Neural cell (in vitro differentiated cells): ENCODE data around the gene PTGER3. TPM values are rescaled to one million over a fixed set of nuclear protein-coding genes. Genes with fewer than 3 reads are reported as not detected.

Source experiments
- H2AFZ ChIP-seq: fragments of 200-600, 300-800 bp; sonication (generic), shearing (Covaris generic); 2 replicates; pipeline ENCODE4 v1.6.0; 2014; ENCODE audit warnings: low read depth, mild to moderate bottlenecking, antibody characterized with exemption, low read length, moderate library complexity
- H3F3A ChIP-seq: fragments of 200-600 bp; shearing (Covaris generic); 2 replicates; pipeline ENCODE4 v1.6.1; 2016; ENCODE audit warnings: mild to moderate bottlenecking, moderate library complexity, mixed read lengths, antibody characterized with exemption, low read length; ENCODE audit not compliant: insufficient read depth, poor library complexity, severe bottlenecking
- H3K27ac ChIP-seq: fragments of 200-600, 300-800 bp; sonication (generic), shearing (Covaris generic); 2 replicates; pipeline ENCODE4 v1.5.1; 2014; ENCODE audit warnings: mild to moderate bottlenecking, low read length, moderate library complexity
- H3K27me3 ChIP-seq: fragments of 300-800, 200-600 bp; sonication (generic), shearing (Covaris generic); 2 replicates; pipeline ENCODE4 v1.6.0; 2014; ENCODE audit warnings: mild to moderate bottlenecking, low read depth, low read length, moderate library complexity; ENCODE audit not compliant: insufficient read depth
- H3K36me3 ChIP-seq: fragments of 300-800, 200-600 bp; sonication (generic), shearing (Covaris generic); 2 replicates; pipeline ENCODE4 v1.5.1; 2014; ENCODE audit warnings: mild to moderate bottlenecking, antibody characterized with exemption, low read length, moderate library complexity; ENCODE audit not compliant: insufficient read depth
- H3K4me2 ChIP-seq: fragments of 300-800, 200-600 bp; sonication (generic), shearing (Covaris generic); 2 replicates; pipeline ENCODE4 v1.6.0; 2014; ENCODE audit warnings: mild to moderate bottlenecking, low read length
- H3K4me3 ChIP-seq: fragments of 300-800, 200-600 bp; sonication (generic), shearing (Covaris generic); 2 replicates; pipeline ENCODE4 v1.5.1; 2014; ENCODE audit warnings: mild to moderate bottlenecking, low read length, moderate library complexity
- H3K79me2 ChIP-seq: fragments of 200-600 bp; shearing (Covaris generic); replicated peaks from 2 replicates; pipeline ENCODE4 v1.6.0; 2014; ENCODE audit warnings: mild to moderate bottlenecking, low read length, moderate library complexity; ENCODE audit not compliant: insufficient read depth
- H3K9ac ChIP-seq: fragments of 300-800, 200-600 bp; sonication (generic), shearing (Covaris generic); 2 replicates; pipeline ENCODE4 v1.6.1; 2016; ENCODE audit warnings: mild to moderate bottlenecking, low read length, mixed read lengths
- H3K9me2 ChIP-seq: fragments of 200-600 bp; shearing (Covaris generic); 2 replicates; pipeline ENCODE4 v1.6.1; 2016; ENCODE audit warnings: mild to moderate bottlenecking, low read length, mixed read lengths; ENCODE audit not compliant: insufficient read depth
- H3K9me3 ChIP-seq: fragments of 200-600, 300-800 bp; sonication (generic), shearing (Covaris generic); 2 replicates; pipeline ENCODE4 v1.6.1; 2016; ENCODE audit warnings: mild to moderate bottlenecking, mixed run types, low read length, moderate library complexity, mixed read lengths
- H4K20me1 ChIP-seq: fragments of 200-600 bp; shearing (Covaris generic); 2 replicates; pipeline ENCODE4 v1.6.1; 2016; ENCODE audit warnings: mild to moderate bottlenecking, mixed run types; ENCODE audit not compliant: insufficient read depth
- EP300 ChIP-seq: fragments of 450-650 bp; conservative IDR thresholded peaks from 2 replicates; pipeline ENCODE4 v1.6.1; 2014; ENCODE audit warnings: antibody characterized with exemption, mild to moderate bottlenecking, moderate library complexity; ENCODE audit not compliant: poor library complexity, severe bottlenecking
- EZH2 ChIP-seq: fragments of 200-600, 300-800 bp; shearing (Covaris generic), sonication (generic); IDR thresholded peaks from 2 replicates; pipeline ENCODE4 v1.6.1; 2014; ENCODE audit warnings: antibody characterized with exemption, low read length, borderline replicate concordance, mild to moderate bottlenecking; ENCODE audit not compliant: insufficient read depth, poor library complexity, severe bottlenecking
- MXI1 ChIP-seq: fragments of 450-650 bp; conservative IDR thresholded peaks from 2 replicates; pipeline ENCODE4 v1.6.1; 2014; ENCODE audit warnings: antibody characterized with exemption, mild to moderate bottlenecking; ENCODE audit not compliant: poor library complexity, severe bottlenecking
- POLR2AphosphoS5 ChIP-seq: IDR thresholded peaks from 2 replicates; pipeline ENCODE4 v1.6.1; 2012
- RAD21 ChIP-seq: fragments of 450-650 bp; conservative IDR thresholded peaks from 2 replicates; pipeline ENCODE4 v1.6.1; 2014; ENCODE audit warnings: antibody characterized with exemption, mild to moderate bottlenecking, moderate library complexity
- SMC3 ChIP-seq: fragments of 450-650 bp; conservative IDR thresholded peaks from 2 replicates; pipeline ENCODE4 v1.6.1; 2014; ENCODE audit warnings: antibody characterized with exemption, mild to moderate bottlenecking, moderate library complexity; ENCODE audit not compliant: poor library complexity
- TAF1 ChIP-seq: IDR thresholded peaks from 2 replicates; pipeline ENCODE4 v1.6.1; 2012; ENCODE audit warnings: low read depth
- polyA plus RNA-seq: library from polyadenylated mRNA; depleted of rRNA; stranded (reverse); fragments of >200 nt; gene quantifications from 2 replicates; pipeline ENCODE4 v1.2.3, GENCODE V29; 2014
- TF ChIP-seq, protein P1 (sequence below): IDR thresholded peaks from 2 replicates; pipeline ENCODE4 v1.6.1; 2012; ENCODE audit warnings: borderline replicate concordance
- TF ChIP-seq, protein P2 (sequence below): fragments of 450-650 bp; IDR thresholded peaks from 2 replicates; pipeline ENCODE4 v1.5.1; 2014; ENCODE audit warnings: antibody characterized with exemption, mild to moderate bottlenecking, moderate library complexity; ENCODE audit not compliant: poor library complexity, severe bottlenecking

Gene PTGER3
- polyA plus RNA-seq, 1 donor from 2014 or later: 1.7 TPM

DNA sequence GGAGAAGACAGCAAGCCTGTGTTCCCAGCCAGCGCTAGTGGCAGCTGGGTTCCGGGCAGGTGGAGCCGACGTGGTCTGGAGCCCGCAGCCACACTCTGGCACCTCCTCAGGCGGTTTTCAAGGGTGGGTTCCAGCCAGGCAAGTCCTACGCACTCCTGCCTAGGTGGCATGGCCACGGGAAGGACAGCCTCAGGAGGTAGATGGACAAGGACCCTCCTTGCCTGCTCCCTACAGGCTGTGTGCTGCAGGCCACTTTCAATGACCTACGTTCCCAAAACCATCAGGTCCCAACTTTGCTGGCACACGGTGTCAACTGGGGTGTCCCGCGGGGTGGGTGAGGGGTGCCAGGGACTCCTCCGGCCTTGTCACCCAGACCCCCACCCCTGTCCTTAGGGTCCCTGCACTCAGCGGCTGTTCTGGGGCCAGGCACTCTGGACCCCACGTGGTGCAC, 6.7 kb upstream of the PTGER3 start:
- Histone ChIP-seq H3F3A (no peaks in the 10 kb centered on the region), H3K4me3 (no peak overlapping the region), H2AFZ (no peak overlapping the region), H3K79me2 (no peaks in the 10 kb centered on the region), H3K4me2 (no peak overlapping the region), H3K27me3 (peaks cover 2% of the 10 kb centered on the region), H4K20me1 (no peaks in the 10 kb centered on the region), H3K9me2 (no peaks in the 10 kb centered on the region), H3K9ac (no peak overlapping the region), H3K36me3 (no peaks in the 10 kb centered on the region), H3K9me3 (no peaks in the 10 kb centered on the region), H3K27ac (no peak overlapping the region)
- no peak for TF ChIP-seq EP300
- TF ChIP-seq RAD21: no peak
- TF ChIP-seq POLR2AphosphoS5: no peak
- no peak for TF ChIP-seq SMC3
- TF ChIP-seq EZH2: no peak
- TF ChIP-seq, protein P1, sequence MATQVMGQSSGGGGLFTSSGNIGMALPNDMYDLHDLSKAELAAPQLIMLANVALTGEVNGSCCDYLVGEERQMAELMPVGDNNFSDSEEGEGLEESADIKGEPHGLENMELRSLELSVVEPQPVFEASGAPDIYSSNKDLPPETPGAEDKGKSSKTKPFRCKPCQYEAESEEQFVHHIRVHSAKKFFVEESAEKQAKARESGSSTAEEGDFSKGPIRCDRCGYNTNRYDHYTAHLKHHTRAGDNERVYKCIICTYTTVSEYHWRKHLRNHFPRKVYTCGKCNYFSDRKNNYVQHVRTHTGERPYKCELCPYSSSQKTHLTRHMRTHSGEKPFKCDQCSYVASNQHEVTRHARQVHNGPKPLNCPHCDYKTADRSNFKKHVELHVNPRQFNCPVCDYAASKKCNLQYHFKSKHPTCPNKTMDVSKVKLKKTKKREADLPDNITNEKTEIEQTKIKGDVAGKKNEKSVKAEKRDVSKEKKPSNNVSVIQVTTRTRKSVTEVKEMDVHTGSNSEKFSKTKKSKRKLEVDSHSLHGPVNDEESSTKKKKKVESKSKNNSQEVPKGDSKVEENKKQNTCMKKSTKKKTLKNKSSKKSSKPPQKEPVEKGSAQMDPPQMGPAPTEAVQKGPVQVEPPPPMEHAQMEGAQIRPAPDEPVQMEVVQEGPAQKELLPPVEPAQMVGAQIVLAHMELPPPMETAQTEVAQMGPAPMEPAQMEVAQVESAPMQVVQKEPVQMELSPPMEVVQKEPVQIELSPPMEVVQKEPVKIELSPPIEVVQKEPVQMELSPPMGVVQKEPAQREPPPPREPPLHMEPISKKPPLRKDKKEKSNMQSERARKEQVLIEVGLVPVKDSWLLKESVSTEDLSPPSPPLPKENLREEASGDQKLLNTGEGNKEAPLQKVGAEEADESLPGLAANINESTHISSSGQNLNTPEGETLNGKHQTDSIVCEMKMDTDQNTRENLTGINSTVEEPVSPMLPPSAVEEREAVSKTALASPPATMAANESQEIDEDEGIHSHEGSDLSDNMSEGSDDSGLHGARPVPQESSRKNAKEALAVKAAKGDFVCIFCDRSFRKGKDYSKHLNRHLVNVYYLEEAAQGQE: no peak
- no peak for TF ChIP-seq MXI1
- TF ChIP-seq TAF1: no peak
- TF ChIP-seq, protein P2, sequence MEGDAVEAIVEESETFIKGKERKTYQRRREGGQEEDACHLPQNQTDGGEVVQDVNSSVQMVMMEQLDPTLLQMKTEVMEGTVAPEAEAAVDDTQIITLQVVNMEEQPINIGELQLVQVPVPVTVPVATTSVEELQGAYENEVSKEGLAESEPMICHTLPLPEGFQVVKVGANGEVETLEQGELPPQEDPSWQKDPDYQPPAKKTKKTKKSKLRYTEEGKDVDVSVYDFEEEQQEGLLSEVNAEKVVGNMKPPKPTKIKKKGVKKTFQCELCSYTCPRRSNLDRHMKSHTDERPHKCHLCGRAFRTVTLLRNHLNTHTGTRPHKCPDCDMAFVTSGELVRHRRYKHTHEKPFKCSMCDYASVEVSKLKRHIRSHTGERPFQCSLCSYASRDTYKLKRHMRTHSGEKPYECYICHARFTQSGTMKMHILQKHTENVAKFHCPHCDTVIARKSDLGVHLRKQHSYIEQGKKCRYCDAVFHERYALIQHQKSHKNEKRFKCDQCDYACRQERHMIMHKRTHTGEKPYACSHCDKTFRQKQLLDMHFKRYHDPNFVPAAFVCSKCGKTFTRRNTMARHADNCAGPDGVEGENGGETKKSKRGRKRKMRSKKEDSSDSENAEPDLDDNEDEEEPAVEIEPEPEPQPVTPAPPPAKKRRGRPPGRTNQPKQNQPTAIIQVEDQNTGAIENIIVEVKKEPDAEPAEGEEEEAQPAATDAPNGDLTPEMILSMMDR: no peak

DNA sequence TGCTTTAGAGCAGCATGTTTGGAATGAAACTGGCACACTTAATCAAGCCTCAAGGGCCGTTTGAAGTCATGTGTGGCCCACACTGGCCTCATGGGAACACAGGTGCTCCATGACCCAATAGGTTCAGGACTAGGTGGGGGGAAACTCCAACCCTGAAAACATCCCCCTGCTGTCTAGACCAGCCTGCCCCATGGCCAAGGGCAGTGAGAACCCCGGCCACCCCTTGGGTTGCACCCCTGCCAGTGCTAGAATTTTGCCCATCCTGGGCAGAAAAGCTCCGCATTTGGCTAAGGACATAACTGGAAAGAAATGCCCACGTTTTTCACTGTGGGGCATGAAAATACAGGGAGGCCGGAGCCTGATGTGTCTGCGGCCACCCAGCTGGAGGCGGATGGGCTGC, 6.1 kb upstream of the PTGER3 start:
- Histone ChIP-seq H2AFZ (no peak overlapping the region), H3K79me2 (no peaks in the 10 kb centered on the region), H3K27ac (no peak overlapping the region), H4K20me1 (no peaks in the 10 kb centered on the region), H3K27me3 (peaks cover 7% of the 10 kb centered on the region), H3K36me3 (no peaks in the 10 kb centered on the region), H3K4me3 (no peak overlapping the region), H3K9ac (no peak overlapping the region), H3K4me2 (no peak overlapping the region), H3K9me3 (no peaks in the 10 kb centered on the region), H3K9me2 (no peaks in the 10 kb centered on the region), H3F3A (no peaks in the 10 kb centered on the region)
- TF ChIP-seq RAD21: no peak
- TF ChIP-seq, protein P2: no peak
- TF ChIP-seq EZH2: no peak
- no peak for TF ChIP-seq SMC3
- no peak for TF ChIP-seq POLR2AphosphoS5
- TF ChIP-seq, protein P1: no peak
- no peak for TF ChIP-seq TAF1
- no peak for TF ChIP-seq EP300
